Stimulated activated CD4-positive, alpha-beta T cell treated with anti-CD3 and anti-CD28 coated beads, TNF-alpha, amount 100 ng/mL, for 1 hour (primary cell): ENCODE measurements around the gene EEF1AKMT4.

Source experiments
- DNase-seq, 3 donors: peaks; one replicate each; pipeline ENCODE4 v3.0.0-alpha.2; 2020; ENCODE audit warnings: low read depth in 3 of 3, low spot score in 1 of 3

Gene EEF1AKMT4

GRCh38 chr3:184235381-184236032, 14.0 kb upstream of the EEF1AKMT4 start:
- no peak for DNase-seq

GRCh38 chr3:184236033-184236410, 13.4 kb upstream of the EEF1AKMT4 start:
- no peak for DNase-seq

- no peak for DNase-seq
Measured at GRCh38 chr3:184236636-184237035, 12.8 kb upstream of the EEF1AKMT4 start.

- no peak for DNase-seq
Measured at GRCh38 chr3:184237211-184237610, 12.3 kb upstream of the EEF1AKMT4 start.

- no peak for DNase-seq
Measured at GRCh38 chr3:184237807-184238206, 11.7 kb upstream of the EEF1AKMT4 start.

- DNase-seq, result no peak
Measured at GRCh38 chr3:184238246-184238818, 11.1 kb upstream of the EEF1AKMT4 start.

- DNase-seq, result no peak
Measured at GRCh38 chr3:184239221-184239620, 10.3 kb upstream of the EEF1AKMT4 start.

GRCh38 chr3:184239708-184240107, 9.8 kb upstream of the EEF1AKMT4 start:
- no peak for DNase-seq

- no peak for DNase-seq
Measured at GRCh38 chr3:184240384-184241140, 8.9 kb upstream of the EEF1AKMT4 start.

- DNase-seq, result no peak
Measured at GRCh38 chr3:184241141-184241446, 8.4 kb upstream of the EEF1AKMT4 start.

- DNase-seq, result no peak
Measured at GRCh38 chr3:184241447-184242296, 7.8 kb upstream of the EEF1AKMT4 start.

- no peak for DNase-seq
Measured at GRCh38 chr3:184242297-184242685, 7.2 kb upstream of the EEF1AKMT4 start.

GRCh38 chr3:184248454-184249411, 739 bp upstream of the EEF1AKMT4 start, which contains the start of gene ALG3:
Gene ALG3 (minus strand): TSS chr3:184248962. CDS start chr3:184248940, 22 bp downstream.
- DNase-seq, result peak; percentile 65 to 84 (median 77)

- DNase-seq, result peak; percentile 67 to 82 (median 72)
Measured at GRCh38 chr3:184250167-184250828, 826 bp downstream of the EEF1AKMT4 start.

GRCh38 chr3:184255291-184256039, 6.0 kb downstream of the EEF1AKMT4 start:
- no peak for DNase-seq

- DNase-seq, result no peak
Measured at GRCh38 chr3:184257083-184257915, 7.8 kb downstream of the EEF1AKMT4 start.

- no peak for DNase-seq
Measured at GRCh38 chr3:184258926-184259325, 9.5 kb downstream of the EEF1AKMT4 start.

GRCh38 chr3:184259396-184259877, 10.0 kb downstream of the EEF1AKMT4 start:
- DNase-seq, result no peak
